ENCODE data around the gene FGF1. TPM values are rescaled to one million over a fixed set of nuclear protein-coding genes. Genes with fewer than 3 reads are reported as not detected.

FGF1 gene
- total and polyA plus RNA-seq, 2 of the 4 experiments (the other 2 are of a cell fraction), result 7.6 to 7.7 TPM

- no peak overlapping the region for H2BK120ac ChIP-seq (ENCODE audit: low read depth, low read length)
- no peak overlapping the region for H3K9ac ChIP-seq (ENCODE audit: low read depth, low read length)
- no peak overlapping the region for H4K91ac ChIP-seq (ENCODE audit: insufficient read depth, low read depth, low read length)
- H4K5ac ChIP-seq (ENCODE audit: low read depth, low read length), result no peak overlapping the region
- H2AK5ac ChIP-seq (ENCODE audit: low read depth, low read length), result no peak overlapping the region
- H3K27me3 ChIP-seq (ENCODE audit: control insufficient read depth, insufficient read depth, low read length), result no peaks in the 10 kb centered on the region
- H3K56ac ChIP-seq (ENCODE audit: extremely low read depth, insufficient read depth, low read length), result no peak overlapping the region
- H3K79me1 ChIP-seq (ENCODE audit: low read depth in 1 of 2, low read length in 2 of 2), result no peaks in the 10 kb centered on the region
- H3K27ac ChIP-seq (ENCODE audit: insufficient read depth, low read length), result no peak overlapping the region
- no peak overlapping the region for H4K8ac ChIP-seq (ENCODE audit: low read depth in 2 of 2, low read length in 2 of 2)
- ChIA-PET POLR2A (ENCODE audit: unreplicated experiment) (no interaction called here), CTCF (no interaction called here)
- H3K14ac ChIP-seq (replicated peaks; ENCODE audit: low read depth, low read length), result no peak overlapping the region
- 89% methylated on average over 8 of the region's 10 CpGs; no CpG with 5 or more reads in 1 of the 2 experiments for WGBS, 2 experiments (ENCODE audit: extremely low coverage in 2 of 2, insufficient read length in 1 of 2)
- no peak overlapping the region for H2AK9ac ChIP-seq (replicated peaks; ENCODE audit: low read depth, low read length, poor library complexity)
- intact Hi-C loops (cut with micrococcal nuclease), result no loop called here
- no peaks in the 10 kb centered on the region for H3K4me1 ChIP-seq (ENCODE audit: control insufficient read depth, insufficient read depth, low read length)
- H3K36me3 ChIP-seq (ENCODE audit: control insufficient read depth, insufficient read depth, low read length), result no peaks in the 10 kb centered on the region
- H4K20me1 ChIP-seq (ENCODE audit: insufficient read depth, low read length), result no peaks in the 10 kb centered on the region
- ATAC-seq (ENCODE audit: low read depth) (no peak), DNase-seq (no peak)
- no peak overlapping the region for H3K18ac ChIP-seq (ENCODE audit: low read depth, low read length)
- no peak overlapping the region for H2BK20ac ChIP-seq (ENCODE audit: low read depth, low read length)
- 0 out of 2 replicates have a peak, but pooled peaks cover 2% of the 10 kb centered on the region for H3K9me3 ChIP-seq (ENCODE audit: control insufficient read depth, insufficient read depth, low read length)
- no peak for TF ChIP-seq USF2 (IDR thresholded peaks at IDR 0.05; ENCODE audit: low read depth, low read length)
- no peak for TF ChIP-seq RFX5 (IDR thresholded peaks at IDR 0.05; ENCODE audit: low read depth, low read length)
- no peak for TF ChIP-seq SMC3 (IDR thresholded peaks at IDR 0.05; ENCODE audit: low read depth, low read length)
- no peak for TF ChIP-seq RCOR1 (IDR thresholded peaks at IDR 0.05; ENCODE audit: insufficient replicate concordance, low read length)
- TF ChIP-seq MXI1 (IDR thresholded peaks at IDR 0.05; ENCODE audit: borderline replicate concordance, low read depth, low read length), result no peak
- no peak for TF ChIP-seq MAZ (IDR thresholded peaks at IDR 0.05; ENCODE audit: borderline replicate concordance, low read depth, low read length)
- TF ChIP-seq MAFK (IDR thresholded peaks at IDR 0.05; ENCODE audit: low read depth, low read length), result no peak
- TF ChIP-seq CEBPB (IDR thresholded peaks at IDR 0.05; ENCODE audit: low read depth, low read length), result no peak
- no peak for TF ChIP-seq CTCF (conservative IDR thresholded peaks at IDR 0.05; ENCODE audit: low read depth, low read length)
- BruUV-seq (replicated peaks), result no TSS peak
- in situ Hi-C loops (cut with MboI; ENCODE audit: low sequenced_read_pairs), result no loop called here
- no peaks in the 10 kb centered on the region for H3K9me1 ChIP-seq (ENCODE audit: insufficient read depth, low read length)
- H3K4me3 ChIP-seq (ENCODE audit: insufficient read depth, low read depth, low read length), result no peak overlapping the region
- no peak overlapping the region for H3K23ac ChIP-seq (ENCODE audit: low read depth, low read length)
- no peak overlapping the region for H2BK15ac ChIP-seq (ENCODE audit: low read depth, low read length)
- no peak overlapping the region for H2AFZ ChIP-seq (replicated peaks; ENCODE audit: low read length, poor library complexity)
- H3K4me2 ChIP-seq (ENCODE audit: low read depth, low read length), result no peak overlapping the region
- H2BK5ac ChIP-seq (ENCODE audit: low read depth, low read length, poor library complexity, severe bottlenecking), result no peak overlapping the region
- dilution Hi-C loops (cut with HindIII; ENCODE audit: low sequenced_read_pairs, unreplicated experiment), result no loop called here
- no peak overlapping the region for H3K4ac ChIP-seq (ENCODE audit: low read depth, low read length)
Observed at GRCh38 chr5:142660196-142660595, 25.7 kb downstream of the FGF1 start.
